Kidney (tissue), 14 donors: Measurements from ENCODE around the gene TMEM126A. TPM values are rescaled to one million over a fixed set of nuclear protein-coding genes. Genes with fewer than 3 reads are reported as not detected.

Experiments used
- DNase-seq, 5 donors: peaks; one replicate each; pipeline ENCODE4 v3.0.0-alpha.2; 2013 to 2020
- FAIRE-seq: peaks from 2 replicates; lab custom pipeline; 2012; peaks lifted over from hg19 to GRCh38; lab: Jason Lieb, UNC
- H3K27ac ChIP-seq, 2 donors: one replicate each; pipeline ENCODE4 v1.7.0; 2013; ENCODE audit warnings: low read depth in 2 of 2, low read length in 2 of 2, inconsistent platforms in 1 of 2
- H3K27me3 ChIP-seq: one replicate; pipeline ENCODE4 v1.7.1; 2013; ENCODE audit warnings: low read length, inconsistent platforms; ENCODE audit not compliant: control insufficient read depth, insufficient read depth
- H3K36me3 ChIP-seq, 3 donors: one replicate each; pipeline versions ENCODE4 v1.7.0 to v1.7.1; 2013; ENCODE audit warnings: low read length in 3 of 3, control low read depth in 1 of 3, inconsistent platforms in 1 of 3; ENCODE audit not compliant: insufficient read depth in 3 of 3, control insufficient read depth in 2 of 3
- H3K4me1 ChIP-seq, 3 donors: one replicate each; pipeline versions ENCODE4 v1.7.0 to v1.7.1; 2013; ENCODE audit warnings: low read length in 3 of 3, inconsistent platforms in 1 of 3, low read depth in 1 of 3; ENCODE audit not compliant: control insufficient read depth in 2 of 3, insufficient read depth in 2 of 3
- H3K4me3 ChIP-seq, 3 donors: one replicate each; pipeline versions ENCODE4 v1.7.0 to v1.8.1; 2013; ENCODE audit warnings: low read length in 3 of 3, control low read depth in 1 of 3, inconsistent platforms in 1 of 3
- H3K9ac ChIP-seq, 3 donors: one replicate each; pipeline versions ENCODE4 v1.7.0 to v1.7.1; 2013; ENCODE audit warnings: low read length in 3 of 3, control low read depth in 1 of 3, inconsistent platforms in 1 of 3
- H3K9me3 ChIP-seq, 3 donors: one replicate each; pipeline versions ENCODE4 v1.7.0 to v1.7.1; 2013; ENCODE audit warnings: low read length in 3 of 3, control low read depth in 1 of 3, inconsistent platforms in 1 of 3; ENCODE audit not compliant: control insufficient read depth in 2 of 3, insufficient read depth in 1 of 3
- intact Hi-C: fragments of 100-400 bp; cut with DNase I; formaldehyde crosslinking; loops from one replicate; pipeline ENCODE4 v1.11.1; 2022
- polyA plus RNA-seq: library from polyadenylated mRNA; stranded (reverse); fragments of 350-450 nt; fragmentation: Illumina TruSeq; extraction: RNeasy Lipid Tissue Mini Kit (QIAGEN cat#74804); gene quantifications from one replicate; pipeline ENCODE4 v1.2.3, GENCODE V29; 2014; ENCODE audit warnings: low read depth, low replicate concordance; ENCODE audit not compliant: insufficient read depth
- total RNA-seq: library from RNA; stranded (reverse); fragmentation: NEBNext Ultra II Directional; extraction: Animal tissue kit (Norgen Biotek cat#: 25700); gene quantifications from one replicate; pipeline ENCODE4 v1.2.1, GENCODE V29; 2021
- TF ChIP-seq, protein P1 (sequence below): IDR thresholded peaks from 3 replicates; pipeline ENCODE4 v1.5.1; 2012; ENCODE audit warnings: mild to moderate bottlenecking, moderate library complexity, borderline replicate concordance; ENCODE audit not compliant: insufficient read depth; ENCODE audit errors: extremely low read depth
- donor health status: control.
- donor health status: control.
- donor health status: control.
- donor health status: control.
- donor health status: control.
- donor health status: DM: yes; HTN: yes; CAD: no.
- donor health status: Normal renal cell carcinoma (clear cell type).

TMEM126A gene
- total and polyA plus RNA-seq, 2 donors from 2014 or later: 20.3 to 63.8 TPM

DNA sequence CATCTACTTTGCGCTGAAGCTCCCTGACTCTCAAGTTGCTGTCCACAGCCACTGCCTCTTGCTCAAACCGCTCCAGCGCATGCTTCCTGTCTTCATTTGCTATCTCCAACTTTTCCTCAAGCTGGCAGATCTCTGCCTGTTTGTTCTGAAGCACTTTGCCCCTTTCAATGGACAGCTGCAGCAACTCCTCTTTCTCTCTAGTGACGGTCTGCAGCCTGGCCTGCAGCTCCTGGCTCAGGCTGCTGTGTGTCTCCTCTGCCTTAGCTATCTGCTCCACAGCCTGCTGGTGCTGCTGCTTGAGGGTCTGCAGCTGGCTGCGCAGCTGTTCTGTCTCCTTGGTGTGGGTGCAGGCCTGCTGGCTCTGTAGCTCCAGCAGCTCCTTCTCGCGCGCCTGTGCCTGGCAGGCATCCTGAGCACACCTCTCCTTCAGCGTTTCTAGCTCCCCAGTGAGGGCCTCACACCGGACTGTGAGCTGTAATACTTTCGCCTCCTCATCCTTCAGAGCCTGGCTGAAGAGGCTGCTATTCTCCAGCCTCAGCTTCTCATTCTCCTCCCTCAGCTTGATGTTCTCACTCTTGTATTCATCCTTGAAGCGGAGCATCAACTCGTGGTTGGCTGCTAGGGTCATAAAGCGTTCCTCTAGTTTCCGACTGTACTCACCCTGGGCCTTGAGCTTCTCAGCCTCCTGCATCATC lies 37.5 kb downstream of the TMEM126A start:
- H3K36me3 ChIP-seq: peaks cover 0 to under 1% (median 0%) of the 10 kb centered on the region in 3 donors
- intact Hi-C loops: no loop called here
- no peak for FAIRE-seq
- H3K9me3 ChIP-seq: no peaks in the 10 kb centered on the region
- peak overlapping the region in 2 of 3 donors; percentile 27 to 74 for H3K9ac ChIP-seq
- no peaks in the 10 kb centered on the region for H3K27me3 ChIP-seq
- H3K4me3 ChIP-seq: peak overlapping the region; percentile 51 to 70 (median 64)
- TF ChIP-seq, protein P1, sequence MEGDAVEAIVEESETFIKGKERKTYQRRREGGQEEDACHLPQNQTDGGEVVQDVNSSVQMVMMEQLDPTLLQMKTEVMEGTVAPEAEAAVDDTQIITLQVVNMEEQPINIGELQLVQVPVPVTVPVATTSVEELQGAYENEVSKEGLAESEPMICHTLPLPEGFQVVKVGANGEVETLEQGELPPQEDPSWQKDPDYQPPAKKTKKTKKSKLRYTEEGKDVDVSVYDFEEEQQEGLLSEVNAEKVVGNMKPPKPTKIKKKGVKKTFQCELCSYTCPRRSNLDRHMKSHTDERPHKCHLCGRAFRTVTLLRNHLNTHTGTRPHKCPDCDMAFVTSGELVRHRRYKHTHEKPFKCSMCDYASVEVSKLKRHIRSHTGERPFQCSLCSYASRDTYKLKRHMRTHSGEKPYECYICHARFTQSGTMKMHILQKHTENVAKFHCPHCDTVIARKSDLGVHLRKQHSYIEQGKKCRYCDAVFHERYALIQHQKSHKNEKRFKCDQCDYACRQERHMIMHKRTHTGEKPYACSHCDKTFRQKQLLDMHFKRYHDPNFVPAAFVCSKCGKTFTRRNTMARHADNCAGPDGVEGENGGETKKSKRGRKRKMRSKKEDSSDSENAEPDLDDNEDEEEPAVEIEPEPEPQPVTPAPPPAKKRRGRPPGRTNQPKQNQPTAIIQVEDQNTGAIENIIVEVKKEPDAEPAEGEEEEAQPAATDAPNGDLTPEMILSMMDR: no peak
- H3K27ac ChIP-seq: peak overlapping the region in 1 of 2 donors; percentile 51
- peak; percentile 61 to 92 (median 68) for DNase-seq
- H3K4me1 ChIP-seq: peaks cover 0 to 17% (median 0%) of the 10 kb centered on the region in 3 donors

DNA sequence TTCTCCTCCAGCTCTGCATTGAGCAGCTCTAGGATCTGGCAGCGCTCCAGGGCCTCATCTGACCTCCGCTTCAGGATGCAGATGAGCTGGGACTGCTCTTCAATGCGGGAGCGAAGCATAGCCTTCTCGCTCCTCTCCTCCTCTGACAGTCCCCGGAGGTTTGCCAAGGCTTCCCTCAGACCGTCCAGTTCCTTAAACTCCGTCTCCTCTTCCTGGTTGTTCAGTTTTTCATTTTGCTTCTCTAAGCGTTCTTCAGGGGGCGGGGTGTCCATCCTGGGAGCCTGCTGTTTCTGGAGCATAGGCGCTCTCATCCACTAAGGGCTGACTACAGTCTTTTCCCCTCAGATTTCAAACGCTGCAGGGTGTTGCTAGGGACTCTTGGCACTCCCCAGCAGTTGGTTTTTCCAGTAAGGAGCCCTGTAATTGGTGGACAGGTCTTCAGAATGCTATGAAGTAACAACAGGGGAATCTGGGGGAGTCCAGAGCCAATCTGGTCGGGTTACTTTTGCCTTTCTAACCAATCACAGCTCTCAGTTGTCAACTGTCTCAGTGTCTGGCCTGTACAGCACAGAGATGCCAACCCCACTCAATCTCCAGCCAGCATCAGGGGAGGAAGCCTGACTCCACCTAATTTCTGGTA lies 38.2 kb downstream of the TMEM126A start, which contains the start of gene CCDC89:
Gene CCDC89, minus strand, starts transcription at position 376 of the 640 bp plus-strand sequence. Its CDS starts 65 bp downstream, at position 311.
- intact Hi-C loops: no loop called here
- peak within 1 kb of the TSS; percentile 51 to 70 (median 64) for H3K4me3 ChIP-seq
- peak within 1 kb of the TSS in 2 of 3 donors; percentile 27 to 74 for H3K9ac ChIP-seq
- peaks cover 0 to 15% (median 0%) of the 10 kb centered on the region in 3 donors for H3K4me1 ChIP-seq
- TF ChIP-seq, protein P1: no peak
- H3K36me3 ChIP-seq: peaks cover 0 to 4% (median 0%) of the 10 kb centered on the region in 3 donors
- FAIRE-seq: peak; percentile 76
- no peaks in the 10 kb centered on the region for H3K9me3 ChIP-seq
- H3K27ac ChIP-seq: peak within 1 kb of the TSS in 1 of 2 donors; percentile 51
- H3K27me3 ChIP-seq: no peaks in the 10 kb centered on the region
- peak; percentile 81 to 97 (median 88) for DNase-seq

- H3K9me3 ChIP-seq: no peaks in the 10 kb centered on the region
- DNase-seq: peak in 2 of 5 donors; percentile 74 to 82
- TF ChIP-seq, protein P1: peak; percentile 64
- no peak overlapping the region for H3K4me3 ChIP-seq
- H3K27ac ChIP-seq: no peak overlapping the region
- intact Hi-C loops: no loop called here
- no peaks in the 10 kb centered on the region for H3K4me1 ChIP-seq
- no peaks in the 10 kb centered on the region for H3K27me3 ChIP-seq
- no peak overlapping the region for H3K9ac ChIP-seq
- FAIRE-seq: peak; percentile 88
- peaks cover 0 to 7% (median 2%) of the 10 kb centered on the region in 3 donors for H3K36me3 ChIP-seq
Measured at GRCh38 chr11:85694385-85694980, 46.7 kb downstream of the TMEM126A start.
